Measurements from ENCODE around the gene EVA1A. TPM values are rescaled to one million over a fixed set of nuclear protein-coding genes. Genes with fewer than 3 reads are reported as not detected.

EVA1A gene
- total and polyA plus RNA-seq, 9 donors, result 4.7 to 12.7 (median 7.5) TPM

DNA sequence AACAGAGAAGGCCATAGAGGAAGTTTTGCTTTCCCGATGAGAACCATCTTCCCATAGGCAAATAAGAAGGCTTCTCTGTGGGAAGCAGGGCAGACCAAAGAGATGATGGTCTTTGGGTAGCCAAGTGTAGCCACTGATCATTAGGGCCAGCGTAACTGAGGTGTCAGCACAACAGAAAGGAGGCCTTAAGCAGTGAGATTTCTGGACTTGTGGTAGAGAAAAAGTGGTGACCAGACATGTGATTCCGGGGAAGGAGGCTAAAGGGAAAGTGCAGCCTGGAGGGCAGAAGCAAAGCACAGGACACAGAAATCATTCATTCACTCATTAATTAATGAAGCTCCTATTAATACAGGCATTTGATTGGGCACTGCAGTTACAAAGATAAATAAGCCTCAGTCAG is 15.4 kb downstream of the EVA1A start:
- no peaks in the 10 kb centered on the region for H3K27me3 ChIP-seq (ENCODE audit: control insufficient read depth, insufficient read depth, low read length)
- peaks cover 16% of the 10 kb centered on the region for H3K4me1 ChIP-seq (ENCODE audit: control insufficient read depth, insufficient read depth, low read length)
- H3K9me3 ChIP-seq (replicated peaks; ENCODE audit: control insufficient read depth, low read depth, low read length), result no peaks in the 10 kb centered on the region
- 64% methylated on average over 1 of the region's 3 CpGs for WGBS (ENCODE audit: insufficient coverage)
- H3K4me3 ChIP-seq (ENCODE audit: low read length), result no peak overlapping the region
- H3K36me3 ChIP-seq (ENCODE audit: control insufficient read depth, insufficient read depth, low read length), result no peaks in the 10 kb centered on the region
- H3K27ac ChIP-seq (ENCODE audit: low read length), result peak overlapping the region; percentile 17
- no peak for DNase-seq

DNA sequence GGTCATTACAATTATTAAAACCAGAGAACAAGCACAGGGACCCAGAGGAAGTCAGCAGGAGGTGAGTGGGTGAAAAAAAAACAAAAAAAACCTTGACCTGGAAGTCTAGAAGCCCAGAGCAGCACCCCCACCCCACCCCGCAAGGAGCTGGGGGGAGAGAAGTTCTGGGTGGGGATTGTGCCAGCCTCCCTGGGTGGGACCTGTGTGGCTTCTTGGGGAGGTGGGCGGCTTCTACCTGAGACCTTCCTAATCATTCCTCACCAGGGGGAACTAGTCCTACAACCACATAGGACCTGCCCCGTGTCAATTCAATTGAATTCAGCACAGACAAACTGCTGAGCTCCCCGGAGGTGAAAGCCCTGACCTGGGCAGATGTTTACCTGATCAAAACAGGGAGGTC is 17.3 kb downstream of the EVA1A start:
- H3K4me1 ChIP-seq (ENCODE audit: control insufficient read depth, insufficient read depth, low read length), result peaks cover 23% of the 10 kb centered on the region
- no peak overlapping the region for H3K27ac ChIP-seq (ENCODE audit: low read length)
- no peak for DNase-seq
- no peak overlapping the region for H3K4me3 ChIP-seq (ENCODE audit: low read length)
- 86% methylated on average over 2 of the region's 4 CpGs for WGBS (ENCODE audit: insufficient coverage)
- no peaks in the 10 kb centered on the region for H3K9me3 ChIP-seq (replicated peaks; ENCODE audit: control insufficient read depth, low read depth, low read length)
- H3K27me3 ChIP-seq (ENCODE audit: control insufficient read depth, insufficient read depth, low read length), result no peaks in the 10 kb centered on the region
- no peaks in the 10 kb centered on the region for H3K36me3 ChIP-seq (ENCODE audit: control insufficient read depth, insufficient read depth, low read length)

DNA sequence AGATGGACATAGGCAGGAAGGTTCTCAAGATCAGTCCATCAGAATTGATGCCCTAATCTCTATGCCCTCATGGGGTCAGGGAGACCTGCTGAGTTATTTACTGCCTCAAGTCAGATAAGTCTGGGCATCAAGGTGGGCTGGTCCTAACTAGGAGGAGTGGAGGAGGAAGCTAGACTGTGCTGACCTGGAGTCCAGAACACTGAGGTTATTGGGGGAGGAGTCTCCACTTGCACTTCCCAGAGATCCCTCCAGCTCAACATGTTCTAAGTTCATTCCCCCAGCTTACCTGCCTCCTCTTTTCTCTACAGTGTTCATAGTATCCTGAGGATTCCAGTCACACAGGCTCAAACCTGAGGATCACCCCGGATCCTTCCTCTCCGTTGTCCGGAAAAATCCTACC is 19.3 kb downstream of the EVA1A start:
- no peaks in the 10 kb centered on the region for H3K27me3 ChIP-seq (ENCODE audit: control insufficient read depth, insufficient read depth, low read length)
- H3K4me3 ChIP-seq (ENCODE audit: low read length), result no peak overlapping the region
- H3K4me1 ChIP-seq (ENCODE audit: control insufficient read depth, insufficient read depth, low read length), result peaks cover 19% of the 10 kb centered on the region
- no peak overlapping the region for H3K27ac ChIP-seq (ENCODE audit: low read length)
- no peak for DNase-seq
- H3K36me3 ChIP-seq (ENCODE audit: control insufficient read depth, insufficient read depth, low read length), result no peaks in the 10 kb centered on the region
- no peaks in the 10 kb centered on the region for H3K9me3 ChIP-seq (replicated peaks; ENCODE audit: control insufficient read depth, low read depth, low read length)
- 90% methylated on average over 3 of the region's 3 CpGs for WGBS (ENCODE audit: insufficient coverage)

DNA sequence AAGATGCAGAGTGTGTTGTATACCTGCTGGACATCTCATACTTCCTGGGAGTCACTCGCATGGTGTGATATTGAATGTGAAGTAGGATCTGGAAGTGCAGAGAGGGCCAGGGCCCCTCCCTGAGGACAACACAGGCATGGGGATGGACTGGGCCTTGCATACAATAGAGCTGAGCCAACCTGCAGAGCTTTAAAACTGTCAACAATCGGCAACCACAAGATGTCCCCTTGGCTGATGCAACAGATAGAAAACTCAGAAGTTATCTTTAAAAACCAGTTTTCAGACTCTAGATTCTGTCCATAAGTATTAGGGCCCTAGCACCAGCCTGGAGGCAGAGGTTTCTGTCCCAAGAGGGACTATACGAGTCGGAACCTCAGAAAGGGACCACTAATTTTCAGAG is 19.7 kb downstream of the EVA1A start:
- peak overlapping the region; percentile 62 for H3K27ac ChIP-seq (ENCODE audit: low read length)
- no peaks in the 10 kb centered on the region for H3K9me3 ChIP-seq (replicated peaks; ENCODE audit: control insufficient read depth, low read depth, low read length)
- H3K27me3 ChIP-seq (ENCODE audit: control insufficient read depth, insufficient read depth, low read length), result no peaks in the 10 kb centered on the region
- no peak for DNase-seq
- no peaks in the 10 kb centered on the region for H3K36me3 ChIP-seq (ENCODE audit: control insufficient read depth, insufficient read depth, low read length)
- peaks cover 19% of the 10 kb centered on the region for H3K4me1 ChIP-seq (ENCODE audit: control insufficient read depth, insufficient read depth, low read length)
- WGBS (ENCODE audit: insufficient coverage), result 78% methylated on average over 2 of the region's 4 CpGs
- no peak overlapping the region for H3K4me3 ChIP-seq (ENCODE audit: low read length)

- DNase-seq, result peak; percentile 97
- peak overlapping the region; percentile 86 for H3K27ac ChIP-seq (ENCODE audit: low read length)
- WGBS (ENCODE audit: insufficient coverage), result 0% methylated on average over 2 of the region's 3 CpGs
These were observed 20.6 kb downstream of the EVA1A start for GRCh38 chr2:75539955-75540716.

GRCh38 chr2:75538521-75539490 is 21.9 kb downstream of the EVA1A start:
- Histone ChIP-seq H3K4me3 (ENCODE audit: low read length) (no peak overlapping the region), H3K27me3 (ENCODE audit: control insufficient read depth, insufficient read depth, low read length) (no peaks in the 10 kb centered on the region), H3K36me3 (ENCODE audit: control insufficient read depth, insufficient read depth, low read length) (no peaks in the 10 kb centered on the region), H3K27ac (ENCODE audit: low read length) (peak overlapping the region; percentile 48), H3K9me3 (replicated peaks; ENCODE audit: control insufficient read depth, low read depth, low read length) (no peaks in the 10 kb centered on the region), H3K4me1 (ENCODE audit: control insufficient read depth, insufficient read depth, low read length) (peaks cover 16% of the 10 kb centered on the region)
- no CpG with 5 or more reads among the region's 6 CpGs for WGBS (ENCODE audit: insufficient coverage)
- DNase-seq, result peak; percentile 78

More at GRCh38 chr2:75539955-75540716, 20.6 kb downstream of the EVA1A start:
- Histone ChIP-seq H3K4me3 (ENCODE audit: low read length) (no peak overlapping the region), H3K9me3 (replicated peaks; ENCODE audit: control insufficient read depth, low read depth, low read length) (no peaks in the 10 kb centered on the region), H3K36me3 (ENCODE audit: control insufficient read depth, insufficient read depth, low read length) (no peaks in the 10 kb centered on the region), H3K27me3 (ENCODE audit: control insufficient read depth, insufficient read depth, low read length) (no peaks in the 10 kb centered on the region), H3K4me1 (ENCODE audit: control insufficient read depth, insufficient read depth, low read length) (peaks cover 16% of the 10 kb centered on the region)

- DNase-seq, result no peak
- Histone ChIP-seq H3K27me3 (ENCODE audit: control insufficient read depth, insufficient read depth, low read length) (no peaks in the 10 kb centered on the region), H3K9me3 (replicated peaks; ENCODE audit: control insufficient read depth, low read depth, low read length) (no peaks in the 10 kb centered on the region), H3K4me1 (ENCODE audit: control insufficient read depth, insufficient read depth, low read length) (peaks cover 16% of the 10 kb centered on the region), H3K4me3 (ENCODE audit: low read length) (no peak overlapping the region), H3K36me3 (ENCODE audit: control insufficient read depth, insufficient read depth, low read length) (no peaks in the 10 kb centered on the region), H3K27ac (ENCODE audit: low read length) (no peak overlapping the region)
- WGBS (ENCODE audit: insufficient coverage), result 83% methylated on average over 2 of the region's 3 CpGs
These were observed 23.1 kb downstream of the EVA1A start for GRCh38 chr2:75537658-75538057.

- H3K27me3 ChIP-seq (ENCODE audit: control insufficient read depth, insufficient read depth, low read length), result no peaks in the 10 kb centered on the region
- H3K27ac ChIP-seq (ENCODE audit: low read length), result no peak overlapping the region
- H3K4me1 ChIP-seq (ENCODE audit: control insufficient read depth, insufficient read depth, low read length), result no peaks in the 10 kb centered on the region
- no peaks in the 10 kb centered on the region for H3K9me3 ChIP-seq (replicated peaks; ENCODE audit: control insufficient read depth, low read depth, low read length)
- H3K4me3 ChIP-seq (ENCODE audit: low read length), result no peak overlapping the region
- WGBS (ENCODE audit: insufficient coverage), result no CpG with 5 or more reads among the region's 3 CpGs
- no peaks in the 10 kb centered on the region for H3K36me3 ChIP-seq (ENCODE audit: control insufficient read depth, insufficient read depth, low read length)
- no peak for DNase-seq
These were observed 27.6 kb downstream of the EVA1A start for GRCh38 chr2:75533135-75533534.

DNA sequence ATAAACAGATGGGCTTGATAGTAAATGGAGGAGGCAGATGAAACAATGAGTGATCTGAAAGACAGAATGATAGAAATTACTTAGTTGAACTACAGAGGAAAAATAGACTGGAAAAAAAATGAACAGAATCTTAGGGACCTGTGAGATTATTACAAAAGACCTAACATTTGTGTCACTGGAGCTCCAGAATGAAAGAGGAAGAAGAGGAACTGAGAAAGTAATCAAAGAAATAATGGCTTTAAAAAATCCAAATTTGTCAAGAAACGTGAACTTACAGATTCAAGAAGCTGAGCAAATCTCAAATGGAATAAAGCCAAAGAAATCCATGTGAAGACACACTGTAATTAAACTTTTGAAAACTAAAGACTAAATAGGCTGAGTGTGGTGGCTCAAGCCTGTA is 28.3 kb downstream of the EVA1A start:
- Histone ChIP-seq H3K4me3 (ENCODE audit: low read length) (no peak overlapping the region), H3K27ac (ENCODE audit: low read length) (no peak overlapping the region), H3K4me1 (ENCODE audit: control insufficient read depth, insufficient read depth, low read length) (no peaks in the 10 kb centered on the region), H3K27me3 (ENCODE audit: control insufficient read depth, insufficient read depth, low read length) (no peaks in the 10 kb centered on the region), H3K9me3 (replicated peaks; ENCODE audit: control insufficient read depth, low read depth, low read length) (no peaks in the 10 kb centered on the region), H3K36me3 (ENCODE audit: control insufficient read depth, insufficient read depth, low read length) (no peaks in the 10 kb centered on the region)
- DNase-seq, result no peak
- no CpG with 5 or more reads among the region's 1 CpG for WGBS (ENCODE audit: insufficient coverage)

Measured in muscle of leg (tissue), 11 donors.